Loucy (cell line): ENCODE measurements around the gene SLC39A3.

Experiments used
- H2AFZ ChIP-seq: fragments of 200-600 bp; sonication (generic); 2 replicates; pipeline ENCODE4 v1.6.0; 2016; ENCODE audit warnings: antibody characterized with exemption, mild to moderate bottlenecking, low read length, moderate library complexity
- H3F3A ChIP-seq: fragments of 200-600 bp; 2 replicates; pipeline ENCODE4 v1.6.0; 2016; ENCODE audit warnings: antibody characterized with exemption, low read depth, mild to moderate bottlenecking
- H3K27me3 ChIP-seq: fragments of 200-600 bp; sonication (generic); 2 replicates; pipeline ENCODE4 v1.6.1; 2014; ENCODE audit warnings: low read length, mild to moderate bottlenecking; ENCODE audit not compliant: insufficient read depth, poor library complexity, severe bottlenecking
- H3K36me3 ChIP-seq: fragments of 200-600 bp; sonication (generic); 2 replicates; pipeline ENCODE4 v1.6.1; 2016; ENCODE audit warnings: low read length; ENCODE audit not compliant: insufficient read depth
- H3K4me1 ChIP-seq: fragments of 200-600 bp; sonication (generic); 2 replicates; pipeline ENCODE4 v1.5.1; 2014; ENCODE audit warnings: low read length, mild to moderate bottlenecking; ENCODE audit not compliant: insufficient read depth, poor library complexity, severe bottlenecking
- H3K4me2 ChIP-seq: fragments of 200-600 bp; sonication (generic); 2 replicates; pipeline ENCODE4 v1.6.0; 2014; ENCODE audit warnings: antibody characterized with exemption, low read length, low read depth, mild to moderate bottlenecking; ENCODE audit not compliant: poor library complexity, severe bottlenecking
- H3K4me3 ChIP-seq: fragments of 200-600 bp; sonication (generic); 2 replicates; pipeline ENCODE4 v1.5.1; 2014; ENCODE audit warnings: low read length, mild to moderate bottlenecking, mixed read lengths; ENCODE audit not compliant: poor library complexity, severe bottlenecking
- H3K79me2 ChIP-seq: fragments of 200-600 bp; sonication (generic); 2 replicates; pipeline ENCODE4 v1.6.1; 2014; ENCODE audit warnings: low read length; ENCODE audit not compliant: insufficient read depth
- H3K9ac ChIP-seq: fragments of 200-600 bp; sonication (generic); 2 replicates; pipeline ENCODE4 v1.6.0; 2014; ENCODE audit warnings: mild to moderate bottlenecking, low read depth, low read length, moderate library complexity; ENCODE audit not compliant: poor library complexity, severe bottlenecking
- H3K9me2 ChIP-seq: fragments of 200-600 bp; sonication (generic); replicated peaks from 2 replicates; pipeline ENCODE4 v1.6.1; 2016; ENCODE audit warnings: low read depth, low read length, mixed read lengths
- H3K9me3 ChIP-seq: fragments of 200-600 bp; sonication (generic); 2 replicates; pipeline ENCODE4 v1.6.1; 2014; ENCODE audit warnings: mild to moderate bottlenecking, antibody characterized with exemption, low read length, low read depth; ENCODE audit not compliant: insufficient read depth
- H4K20me1 ChIP-seq: fragments of 200-600 bp; sonication (generic); 2 replicates; pipeline ENCODE4 v1.6.0; 2014; ENCODE audit warnings: antibody characterized with exemption, low read length, mild to moderate bottlenecking; ENCODE audit not compliant: insufficient read depth, poor library complexity, severe bottlenecking
- CTCF ChIP-seq: fragments of 200-600 bp; sonication (generic); conservative IDR thresholded peaks from 2 replicates; pipeline ENCODE4 v1.5.1; 2014; ENCODE audit warnings: mild to moderate bottlenecking, antibody characterized with exemption, low read length
- EZH2phosphoT487 ChIP-seq: fragments of 200-600 bp; IDR thresholded peaks from 2 replicates; pipeline ENCODE4 v1.6.1; 2018; ENCODE audit warnings: antibody characterized with exemption, mild to moderate bottlenecking, moderate library complexity, borderline replicate concordance

Gene SLC39A3

GRCh38 chr19:2763687-2764086 lies 23.9 kb upstream of the SLC39A3 start:
- Histone ChIP-seq H3K4me2 (no peak overlapping the region), H3K4me1 (no peaks in the 10 kb centered on the region), H3K9me3 (no peaks in the 10 kb centered on the region), H3K4me3 (no peak overlapping the region), H4K20me1 (peaks cover 4% of the 10 kb centered on the region), H3K9ac (no peak overlapping the region), H3F3A (no peaks in the 10 kb centered on the region), H3K36me3 (peaks cover 75% of the 10 kb centered on the region), H3K27me3 (no peaks in the 10 kb centered on the region), H3K9me2 (no peaks in the 10 kb centered on the region), H3K79me2 (peaks cover 4% of the 10 kb centered on the region; the same call in 1 of the 2 replicates), H2AFZ (no peak overlapping the region)
- no peak for TF ChIP-seq EZH2phosphoT487
- TF ChIP-seq CTCF: no peak

DNA sequence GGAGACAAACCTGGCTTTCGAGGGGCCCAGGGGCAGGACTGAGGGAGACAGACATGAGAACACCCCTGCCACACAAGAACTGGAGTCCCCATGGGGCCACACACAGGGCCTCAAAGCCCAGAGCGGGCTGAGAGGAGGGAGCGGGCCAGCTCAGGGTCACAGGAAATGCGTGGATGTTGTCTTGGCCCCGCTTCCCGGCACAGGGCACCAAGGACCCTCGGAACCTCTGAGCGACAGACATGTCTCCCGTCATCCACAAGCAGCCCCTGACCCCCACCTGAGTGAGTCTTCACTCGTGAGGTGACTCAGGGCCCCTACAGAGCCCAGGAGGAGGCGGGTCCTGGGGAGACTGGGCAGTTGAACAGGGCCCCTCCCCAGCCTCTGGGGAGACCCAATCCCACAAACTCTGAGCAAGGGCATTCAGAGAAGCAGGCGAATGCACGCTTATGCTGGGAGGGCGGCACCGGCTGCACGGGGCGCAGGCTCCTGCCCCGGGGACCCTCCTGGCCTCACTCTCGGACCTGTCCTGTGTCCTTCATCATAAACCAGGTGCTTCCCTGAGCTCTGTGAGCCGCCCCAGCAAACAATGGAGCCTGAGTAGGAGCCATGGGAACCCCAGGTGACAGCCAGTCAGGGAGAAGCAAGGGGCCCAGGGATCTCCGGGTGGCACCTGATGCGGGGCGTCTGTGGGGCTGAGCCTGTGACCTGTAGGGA lies 23.1 kb upstream of the SLC39A3 start:
- no peaks in the 10 kb centered on the region for H3K9me2 ChIP-seq
- H3F3A ChIP-seq: no peaks in the 10 kb centered on the region
- no peak overlapping the region for H2AFZ ChIP-seq
- peaks cover 3% of the 10 kb centered on the region for H4K20me1 ChIP-seq
- H3K4me1 ChIP-seq: no peaks in the 10 kb centered on the region
- H3K9me3 ChIP-seq: no peaks in the 10 kb centered on the region
- TF ChIP-seq CTCF: no peak
- H3K27me3 ChIP-seq: no peaks in the 10 kb centered on the region
- no peak overlapping the region for H3K4me2 ChIP-seq
- H3K9ac ChIP-seq: no peak overlapping the region
- peaks cover 2% of the 10 kb centered on the region; the same call in 1 of the 2 replicates for H3K79me2 ChIP-seq
- H3K4me3 ChIP-seq: no peak overlapping the region
- H3K36me3 ChIP-seq: peaks cover 72% of the 10 kb centered on the region

DNA sequence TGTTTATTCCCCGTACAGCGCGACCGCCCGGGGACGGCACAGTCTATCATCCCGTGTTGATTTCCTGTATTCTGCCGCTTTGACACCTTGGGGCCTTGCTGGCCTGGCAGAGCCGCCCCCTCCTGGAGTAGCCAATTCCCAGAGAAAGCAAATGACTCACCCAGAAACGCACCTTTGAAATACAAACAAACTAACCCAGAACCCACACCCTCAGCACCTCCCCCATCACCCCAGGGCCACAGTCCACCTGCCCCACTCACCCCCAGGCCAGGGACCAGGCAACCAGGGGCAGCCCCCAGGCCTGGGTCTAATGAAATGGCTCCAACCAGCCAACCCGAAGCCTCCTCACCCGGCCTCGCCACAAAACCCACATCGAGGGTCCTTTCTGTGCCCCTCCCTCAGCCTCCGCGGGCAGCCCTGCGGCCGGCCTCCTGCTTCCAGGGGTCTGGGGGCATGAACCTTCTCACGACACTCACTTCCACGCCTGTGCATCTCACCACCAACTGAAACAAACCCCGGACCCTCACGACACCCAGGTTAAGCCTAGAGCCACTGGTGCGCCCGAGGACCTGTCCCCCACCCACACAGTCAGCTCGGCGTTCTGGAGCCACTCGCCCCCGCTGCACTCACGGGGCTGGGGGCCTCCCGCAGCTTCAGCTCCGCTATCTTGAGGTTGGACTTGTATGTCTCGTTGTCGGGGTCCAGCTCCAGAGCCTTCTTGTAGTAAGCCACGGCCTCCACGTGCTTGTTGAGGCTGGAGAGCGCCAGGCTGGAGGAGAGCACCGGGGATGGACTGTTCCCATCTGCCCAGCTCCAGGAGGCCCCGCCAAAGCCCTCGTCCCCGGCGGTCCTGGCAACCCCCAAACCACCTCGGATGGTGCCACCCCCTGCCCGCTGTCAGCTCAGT lies 22.3 kb upstream of the SLC39A3 start:
- peaks cover 3% of the 10 kb centered on the region for H4K20me1 ChIP-seq

More for the DNA sequence above, 22.3 kb upstream of the SLC39A3 start:
- H3K4me3 ChIP-seq: no peak overlapping the region
- peaks cover 64% of the 10 kb centered on the region for H3K36me3 ChIP-seq
- H3K4me2 ChIP-seq: no peak overlapping the region
- TF ChIP-seq EZH2phosphoT487: no peak
- TF ChIP-seq CTCF: no peak
- H3K9me3 ChIP-seq: no peaks in the 10 kb centered on the region
- no peak overlapping the region for H3K9ac ChIP-seq
- no peaks in the 10 kb centered on the region for H3K79me2 ChIP-seq
- H3K4me1 ChIP-seq: no peaks in the 10 kb centered on the region
- no peaks in the 10 kb centered on the region for H3K27me3 ChIP-seq
- H3F3A ChIP-seq: no peaks in the 10 kb centered on the region
- H3K9me2 ChIP-seq: no peaks in the 10 kb centered on the region
- no peak overlapping the region for H2AFZ ChIP-seq
